ENCODE results near the gene MPPED2. TPM values are rescaled to one million over a fixed set of nuclear protein-coding genes. Genes with fewer than 3 reads are reported as not detected.

The MPPED2 gene
- total and polyA plus RNA-seq, 2 of the 13 experiments (the other 11 are each of a cell fraction or from before 2014, with no cell fraction given), result not detected

- Histone ChIP-seq H3K79me2 (ENCODE audit: insufficient read depth, low read length) (no peaks in the 10 kb centered on the region), H3K4me2 (ENCODE audit: low read depth, low read length) (no peak overlapping the region), H3K9me3 (ENCODE audit: low read length) (no peaks in the 10 kb centered on the region), H4K20me1 (ENCODE audit: insufficient read depth, low read length) (no peaks in the 10 kb centered on the region), H3K27ac (ENCODE audit: extremely low read length, insufficient read depth, low read length) (no peak overlapping the region), H3K4me3 (replicated peaks in 1 of 3; ENCODE audit: insufficient read depth in 1 of 3, low read depth in 2 of 3, low read length in 3 of 3) (no peak overlapping the region), H3K9ac (ENCODE audit: insufficient read depth, low read depth, low read length) (no peak overlapping the region), H2AFZ (ENCODE audit: low read length) (no peak overlapping the region), H3K27me3 (ENCODE audit: control insufficient read depth in 1 of 2, insufficient read depth in 2 of 2, low read length in 2 of 2) (no peaks in the 10 kb centered on the region), H3K36me3 (replicated peaks in 1 of 2; ENCODE audit: control insufficient read depth in 1 of 2, insufficient read depth in 2 of 2, low read length in 2 of 2) (no peaks in the 10 kb centered on the region), H3K4me1 (ENCODE audit: insufficient read depth, low read length) (no peaks in the 10 kb centered on the region)
- WGBS (ENCODE audit: low lambda C conversion rate), result 59% methylated on average over 2 of the region's 2 CpGs
- in situ Hi-C loops (cut with HindIII; ENCODE audit: extremely low pct_ligation_motif_present, low pct_unique_long_range_greater_than_20kb), result no loop called here
- DNase-seq (ENCODE audit: low spot score) (no peak), ATAC-seq (no peak), FAIRE-seq (no peak)
- TF ChIP-seq RFX5 (IDR thresholded peaks at IDR 0.05; ENCODE audit: low read depth, low read length) (no peak), ZNF609 (CRISPR knock-in tag; IDR thresholded peaks at IDR 0.05; ENCODE audit: borderline replicate concordance) (no peak), SMYD3 (CRISPR knock-in tag; IDR thresholded peaks at IDR 0.05) (no peak), ZFP91 (CRISPR knock-in tag; IDR thresholded peaks at IDR 0.05; ENCODE audit: borderline replicate concordance) (no peak), NR3C1 (CRISPR knock-in tag; IDR thresholded peaks at IDR 0.05) (no peak), ZNF569 (CRISPR knock-in tag; IDR thresholded peaks at IDR 0.05; ENCODE audit: borderline replicate concordance) (no peak), ZMYM2 (CRISPR knock-in tag; IDR thresholded peaks at IDR 0.05) (no peak), CEBPZ (IDR thresholded peaks at IDR 0.05; ENCODE audit: low read length) (no peak), ARHGAP35 (CRISPR knock-in tag; IDR thresholded peaks at IDR 0.05; ENCODE audit: borderline replicate concordance) (no peak)
- intact Hi-C loops (cut with micrococcal nuclease; ENCODE audit: unreplicated experiment), result no loop called here
- POLR2A ChIA-PET, result no interaction called here
- no TSS peak for BruUV-seq (replicated peaks)
- CTCF ChIA-PET (ENCODE audit: low intra/inter-chr PET ratio, low total read pairs), result no interaction called here
Measured at GRCh38 chr11:30573951-30574350, 12.2 kb downstream of the MPPED2 start.
